H9 (cell line): ENCODE results near the gene CHL1. TPM values are rescaled to one million over a fixed set of nuclear protein-coding genes. Genes with fewer than 3 reads are reported as not detected.

Experiments used
- DNase-seq: peaks from one replicate; pipeline ENCODE4 v3.0.0-alpha.2; 2017
- H2AFZ ChIP-seq: one replicate; pipeline ENCODE4 v1.6.1; 2013; ENCODE audit warnings: mild to moderate bottlenecking, low read length, control low read depth, moderate library complexity
- H2AK5ac ChIP-seq: 2 replicates; pipeline ENCODE4 v1.6.1; 2013; ENCODE audit warnings: low read length, control low read depth, mixed read lengths; ENCODE audit not compliant: insufficient read length
- H2BK120ac ChIP-seq: one replicate; pipeline ENCODE4 v1.6.1; 2013; ENCODE audit warnings: low read depth, mild to moderate bottlenecking, low read length, control low read depth, inconsistent platforms; ENCODE audit not compliant: poor library complexity, severe bottlenecking
- H2BK12ac ChIP-seq: 2 replicates; pipeline ENCODE4 v1.6.1; 2013; ENCODE audit warnings: low read length, control low read depth, mixed read lengths, low read depth; ENCODE audit not compliant: insufficient read length
- H2BK15ac ChIP-seq: 2 replicates; pipeline ENCODE4 v1.6.1; 2013; ENCODE audit warnings: low read depth, low read length, control low read depth
- H2BK20ac ChIP-seq: one replicate; pipeline ENCODE4 v1.6.1; 2013; ENCODE audit warnings: low read depth, mild to moderate bottlenecking, low read length, control low read depth, inconsistent platforms; ENCODE audit not compliant: poor library complexity, severe bottlenecking
- H2BK5ac ChIP-seq: 2 replicates; pipeline ENCODE4 v1.6.1; 2013; ENCODE audit warnings: low read length, control low read depth, mixed read lengths; ENCODE audit not compliant: insufficient read length
- H3K14ac ChIP-seq: 2 replicates; pipeline ENCODE4 v1.6.1; 2013; ENCODE audit warnings: low read length, control low read depth; ENCODE audit not compliant: insufficient read depth
- H3K18ac ChIP-seq: 2 replicates; pipeline ENCODE4 v1.6.1; 2013; ENCODE audit warnings: low read depth, mild to moderate bottlenecking, mixed read lengths, low read length, control low read depth; ENCODE audit not compliant: insufficient read length
- H3K23ac ChIP-seq: 2 replicates; pipeline ENCODE4 v1.6.1; 2013; ENCODE audit warnings: low read length, control low read depth, mixed read lengths, low read depth; ENCODE audit not compliant: insufficient read length
- H3K23me2 ChIP-seq: 2 replicates; pipeline ENCODE4 v1.6.1; 2013; ENCODE audit warnings: low read depth, mild to moderate bottlenecking, mixed read lengths, low read length, control low read depth; ENCODE audit not compliant: insufficient read length, poor library complexity, severe bottlenecking
- H3K27ac ChIP-seq: 2 replicates; pipeline ENCODE4 v1.5.1; 2013; ENCODE audit warnings: low read length, control low read depth, mixed read lengths, low read depth; ENCODE audit not compliant: insufficient read length
- H3K27me3 ChIP-seq: 2 replicates; pipeline ENCODE4 v1.6.1; 2013; ENCODE audit warnings: low read length, control low read depth, inconsistent platforms; ENCODE audit not compliant: insufficient read depth
- H3K4ac ChIP-seq: 2 replicates; pipeline ENCODE4 v1.6.1; 2013; ENCODE audit warnings: low read depth, mild to moderate bottlenecking, control low read depth, inconsistent platforms, low read length, moderate library complexity
- H3K4me1 ChIP-seq: 2 replicates; pipeline ENCODE4 v1.6.1; 2013; ENCODE audit warnings: low read length, control low read depth, inconsistent platforms; ENCODE audit not compliant: insufficient read depth
- H3K4me2 ChIP-seq: 2 replicates; pipeline ENCODE4 v1.6.1; 2013; ENCODE audit warnings: low read length, control low read depth, mixed read lengths; ENCODE audit not compliant: insufficient read length, insufficient read depth
- H3K56ac ChIP-seq: 2 replicates; pipeline ENCODE4 v1.6.1; 2013; ENCODE audit warnings: low read depth, mild to moderate bottlenecking, mixed read lengths, low read length, control low read depth; ENCODE audit not compliant: insufficient read length
- H3K79me1 ChIP-seq: 2 replicates; pipeline ENCODE4 v1.6.1; 2013; ENCODE audit warnings: low read depth, mild to moderate bottlenecking, moderate library complexity, low read length, control low read depth, inconsistent platforms; ENCODE audit not compliant: insufficient read depth, poor library complexity, severe bottlenecking
- H3K79me2 ChIP-seq: 2 replicates; pipeline ENCODE4 v1.6.1; 2013; ENCODE audit warnings: low read length, control low read depth, inconsistent platforms; ENCODE audit not compliant: insufficient read depth
- H3K9ac ChIP-seq: 2 replicates; pipeline ENCODE4 v1.6.1; 2013; ENCODE audit warnings: low read length, control low read depth, mixed read lengths; ENCODE audit not compliant: insufficient read length; ENCODE audit errors: extremely low read depth
- H3K9me3 ChIP-seq: one replicate; pipeline ENCODE4 v1.6.1; 2013; ENCODE audit warnings: low read depth, low read length, inconsistent platforms; ENCODE audit not compliant: control insufficient read depth
- H3T11ph ChIP-seq: one replicate; pipeline ENCODE4 v1.6.1; 2013; ENCODE audit warnings: mild to moderate bottlenecking, low read length, control low read depth, inconsistent platforms
- H4K20me1 ChIP-seq: one replicate; pipeline ENCODE4 v1.6.1; 2013; ENCODE audit not compliant: control insufficient read depth, insufficient read length, insufficient read depth
- H4K5ac ChIP-seq: 2 replicates; pipeline ENCODE4 v1.6.1; 2013; ENCODE audit warnings: low read depth, mild to moderate bottlenecking, mixed read lengths, low read length, control low read depth; ENCODE audit not compliant: insufficient read length
- H4K8ac ChIP-seq: replicated peaks from 2 replicates; pipeline ENCODE4 v1.6.1; 2013; ENCODE audit warnings: low read length, control low read depth, mixed read lengths, low read depth; ENCODE audit not compliant: insufficient read length
- H4K91ac ChIP-seq: 2 replicates; pipeline ENCODE4 v1.6.1; 2013; ENCODE audit warnings: low read depth, mild to moderate bottlenecking, moderate library complexity, mixed read lengths, low read length, control low read depth; ENCODE audit not compliant: insufficient read length
- H3K27ac Mint-ChIP-seq, 3 experiments: 2 replicates in 2 of 3; 3 replicates in 1 of 3; pipeline ENCODE4 v1.8.0; 2020 to 2021; ENCODE audit warnings: mixed read lengths in 3 of 3, mild to moderate bottlenecking in 1 of 3, moderate library complexity in 1 of 3
- H3K27me3 Mint-ChIP-seq: 2 replicates; pipeline ENCODE4 v1.8.0; 2021; ENCODE audit warnings: low read depth, mild to moderate bottlenecking, moderate library complexity, mixed read lengths
- H3K36me3 Mint-ChIP-seq, 3 experiments: 2 replicates in 2 of 3; 3 replicates in 1 of 3; pipeline ENCODE4 v1.8.0; 2020 to 2021; ENCODE audit warnings: low read depth in 3 of 3, mixed read lengths in 3 of 3; ENCODE audit not compliant: insufficient read depth in 1 of 3
- H3K4me1 Mint-ChIP-seq, 2 experiments: 2 replicates each; pipeline ENCODE4 v1.8.0; 2020; ENCODE audit warnings: mixed read lengths in 2 of 2
- H3K4me3 Mint-ChIP-seq, 2 experiments: 2 replicates in 1 of 2; 3 replicates in 1 of 2; pipeline ENCODE4 v1.8.0; 2020 to 2021; ENCODE audit warnings: mild to moderate bottlenecking in 2 of 2, mixed read lengths in 2 of 2, moderate library complexity in 1 of 2
- H3K9me3 Mint-ChIP-seq, 2 experiments: 2 replicates in 1 of 2; 3 replicates in 1 of 2; pipeline ENCODE4 v1.8.0; 2020; ENCODE audit warnings: mild to moderate bottlenecking in 2 of 2, mixed read lengths in 2 of 2, moderate library complexity in 1 of 2
- CTCF ChIP-seq: fragments of 200-600 bp; sonication (generic); conservative IDR thresholded peaks from 3 replicates; pipeline ENCODE4 v1.8.0; 2021; ENCODE audit warnings: antibody characterized with exemption, mild to moderate bottlenecking
- WGBS: extraction: QIAGEN DNeasy Blood & Tissue Kit; methylation state at CpG from one replicate; pipeline ENCODE4 v1.1.7; 2013; ENCODE audit warnings: missing lambda C conversion rate, low lambda C conversion rate, mixed read lengths; ENCODE audit not compliant: insufficient read length; ENCODE audit errors: extremely low coverage; 5-methylcytosine and 5-hydroxymethylcytosine counted together
- total RNA-seq: library from RNA; stranded (reverse); gene quantifications from 2 replicates; pipeline ENCODE4 v1.2.1, GENCODE V29; 2021

The CHL1 gene
- total RNA-seq, 1 experiment from 2014 or later = not detected

GRCh38 chr3:199835-200234 is 3.3 kb downstream of the CHL1 start:
- no CpG with 5 or more reads among the region's 2 CpGs for WGBS
- no peak overlapping the region for H2BK120ac ChIP-seq
- H3K27ac Mint-ChIP-seq = no peak overlapping the region
- H3K9ac ChIP-seq = no peak overlapping the region
- no peak overlapping the region for H2BK5ac ChIP-seq
- no peaks in the 10 kb centered on the region; a peak in 1 of 7 replicates for H3K36me3 Mint-ChIP-seq
- no peaks in the 10 kb centered on the region for H3K79me2 ChIP-seq
- peaks cover 66% of the 10 kb centered on the region for H3K27me3 Mint-ChIP-seq
- no peak overlapping the region for H3T11ph ChIP-seq
- no peaks in the 10 kb centered on the region for H3K9me3 ChIP-seq
- H3K18ac ChIP-seq = no peak overlapping the region
- no peak overlapping the region for H4K8ac ChIP-seq
- H3K9me3 Mint-ChIP-seq = no peaks in the 10 kb centered on the region
- H4K91ac ChIP-seq = no peak overlapping the region
- no peak overlapping the region for H3K4ac ChIP-seq
- H2BK12ac ChIP-seq = no peak overlapping the region
- no peak overlapping the region for H3K23ac ChIP-seq
- peaks cover 16% of the 10 kb centered on the region for H3K23me2 ChIP-seq
- H2BK20ac ChIP-seq = no peak overlapping the region
- H4K20me1 ChIP-seq = no peaks in the 10 kb centered on the region
- no peak overlapping the region for H2BK15ac ChIP-seq
- no peaks in the 10 kb centered on the region for H3K79me1 ChIP-seq
- peaks cover 6% of the 10 kb centered on the region; the same call in 1 of the 2 replicates for H3K27me3 ChIP-seq
- H2AK5ac ChIP-seq = no peak overlapping the region
- H3K4me1 ChIP-seq = no peaks in the 10 kb centered on the region
- no peak overlapping the region for H3K4me2 ChIP-seq
- no peak overlapping the region for H3K14ac ChIP-seq
- no peak for DNase-seq
- H3K4me3 Mint-ChIP-seq = no peak overlapping the region
- TF ChIP-seq CTCF = no peak
- no peak overlapping the region for H3K27ac ChIP-seq
- H3K4me1 Mint-ChIP-seq = peaks cover 0 to 5% of the 10 kb centered on the region in 2 experiments; a peak in 2 of 4 replicates
- H4K5ac ChIP-seq = no peak overlapping the region
- H3K56ac ChIP-seq = no peak overlapping the region
- H2AFZ ChIP-seq = no peak overlapping the region
